Testis (tissue), 2 donors: Measurements from ENCODE around the gene ZNF133.

Experiments
- POLR2A ChIP-seq: fragments of 450-650 bp; IDR thresholded peaks from one replicate; pipeline ENCODE4 v1.6.1; 2017; ENCODE audit warnings: antibody characterized with exemption, mild to moderate bottlenecking, moderate library complexity
- TF ChIP-seq, protein P1 (sequence below), 3 experiments: fragments of 450-650 bp in 2 of 3; fragments of 200-600 bp in 1 of 3; sonication (generic) in 1 of 3; IDR thresholded peaks; one replicate each; pipeline ENCODE4 v1.5.1; 2016 to 2019; ENCODE audit warnings: antibody characterized with exemption in 3 of 3, mild to moderate bottlenecking in 2 of 3, moderate library complexity in 1 of 3

DNA sequence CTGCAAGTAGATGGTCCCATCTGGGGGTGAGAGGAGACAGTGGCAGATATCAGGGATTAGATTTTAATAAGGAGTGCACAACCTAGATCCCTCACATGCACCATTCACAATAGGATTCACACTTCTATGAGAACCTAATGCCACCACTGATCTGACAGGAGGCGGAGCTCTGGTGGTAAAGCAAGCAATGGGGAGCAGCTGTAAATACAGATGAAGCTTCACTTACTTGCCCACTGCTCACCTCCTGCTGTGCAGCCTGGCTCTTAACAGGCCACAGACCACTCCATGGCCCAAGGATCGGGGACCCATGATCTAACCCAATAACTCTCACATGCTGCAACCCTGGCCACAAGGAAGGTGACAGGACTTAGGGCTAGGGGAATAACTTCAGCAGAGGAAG lies 75.4 kb downstream of the ZNF133 start:
- TF ChIP-seq, protein P1, sequence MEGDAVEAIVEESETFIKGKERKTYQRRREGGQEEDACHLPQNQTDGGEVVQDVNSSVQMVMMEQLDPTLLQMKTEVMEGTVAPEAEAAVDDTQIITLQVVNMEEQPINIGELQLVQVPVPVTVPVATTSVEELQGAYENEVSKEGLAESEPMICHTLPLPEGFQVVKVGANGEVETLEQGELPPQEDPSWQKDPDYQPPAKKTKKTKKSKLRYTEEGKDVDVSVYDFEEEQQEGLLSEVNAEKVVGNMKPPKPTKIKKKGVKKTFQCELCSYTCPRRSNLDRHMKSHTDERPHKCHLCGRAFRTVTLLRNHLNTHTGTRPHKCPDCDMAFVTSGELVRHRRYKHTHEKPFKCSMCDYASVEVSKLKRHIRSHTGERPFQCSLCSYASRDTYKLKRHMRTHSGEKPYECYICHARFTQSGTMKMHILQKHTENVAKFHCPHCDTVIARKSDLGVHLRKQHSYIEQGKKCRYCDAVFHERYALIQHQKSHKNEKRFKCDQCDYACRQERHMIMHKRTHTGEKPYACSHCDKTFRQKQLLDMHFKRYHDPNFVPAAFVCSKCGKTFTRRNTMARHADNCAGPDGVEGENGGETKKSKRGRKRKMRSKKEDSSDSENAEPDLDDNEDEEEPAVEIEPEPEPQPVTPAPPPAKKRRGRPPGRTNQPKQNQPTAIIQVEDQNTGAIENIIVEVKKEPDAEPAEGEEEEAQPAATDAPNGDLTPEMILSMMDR (IDR thresholded peaks at IDR 0.05): no peak
- TF ChIP-seq POLR2A: no peak
